Gastrocnemius medialis (tissue), 4 donors: Measurements from ENCODE around the gene CROCC.
"Not testable (repeated sequence)": the region's sequence is repeated elsewhere in the genome, so short reads cannot be mapped to it uniquely, and the experiment has no call there.

ENCODE experiments used
- POLR2A ChIP-seq, 2 donors: fragments of 450-650 bp; IDR thresholded peaks; one replicate each; pipeline ENCODE4 v1.6.1; 2017; ENCODE audit warnings: antibody characterized with exemption in 2 of 2, mild to moderate bottlenecking in 2 of 2, moderate library complexity in 2 of 2
- TF ChIP-seq, protein P1 (sequence below), 5 experiments: fragments of 450-650 bp in 3 of 5; fragments of 200-600 bp in 2 of 5; sonication (generic) in 2 of 5; IDR thresholded peaks in 4 of 5; conservative IDR thresholded peaks in 1 of 5; 1 replicate in 4 of 5; 2 replicates in 1 of 5; pipeline ENCODE4 v1.5.1; 2016 to 2019; ENCODE audit warnings: antibody characterized with exemption in 5 of 5, mild to moderate bottlenecking in 3 of 5, moderate library complexity in 3 of 5

DNA sequence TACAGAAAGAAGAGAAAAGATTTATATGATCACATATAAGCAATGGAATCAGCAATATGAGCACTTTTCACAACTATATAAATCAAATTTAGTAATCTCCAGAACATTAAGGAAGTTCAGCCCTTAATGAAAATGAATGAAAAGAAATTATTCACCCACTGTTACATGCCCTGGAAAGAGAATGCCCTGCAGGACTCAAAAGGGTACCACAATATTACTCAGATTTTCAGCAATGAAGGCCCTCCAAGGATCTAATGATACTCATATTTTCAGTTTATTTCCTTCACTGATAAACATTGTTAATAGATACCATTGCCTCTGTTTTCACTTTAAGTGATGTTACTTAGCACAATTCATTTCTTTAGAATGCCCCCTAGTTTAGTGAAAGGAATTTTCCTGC, 23.4 kb upstream of the CROCC start:
- TF ChIP-seq, protein P1, sequence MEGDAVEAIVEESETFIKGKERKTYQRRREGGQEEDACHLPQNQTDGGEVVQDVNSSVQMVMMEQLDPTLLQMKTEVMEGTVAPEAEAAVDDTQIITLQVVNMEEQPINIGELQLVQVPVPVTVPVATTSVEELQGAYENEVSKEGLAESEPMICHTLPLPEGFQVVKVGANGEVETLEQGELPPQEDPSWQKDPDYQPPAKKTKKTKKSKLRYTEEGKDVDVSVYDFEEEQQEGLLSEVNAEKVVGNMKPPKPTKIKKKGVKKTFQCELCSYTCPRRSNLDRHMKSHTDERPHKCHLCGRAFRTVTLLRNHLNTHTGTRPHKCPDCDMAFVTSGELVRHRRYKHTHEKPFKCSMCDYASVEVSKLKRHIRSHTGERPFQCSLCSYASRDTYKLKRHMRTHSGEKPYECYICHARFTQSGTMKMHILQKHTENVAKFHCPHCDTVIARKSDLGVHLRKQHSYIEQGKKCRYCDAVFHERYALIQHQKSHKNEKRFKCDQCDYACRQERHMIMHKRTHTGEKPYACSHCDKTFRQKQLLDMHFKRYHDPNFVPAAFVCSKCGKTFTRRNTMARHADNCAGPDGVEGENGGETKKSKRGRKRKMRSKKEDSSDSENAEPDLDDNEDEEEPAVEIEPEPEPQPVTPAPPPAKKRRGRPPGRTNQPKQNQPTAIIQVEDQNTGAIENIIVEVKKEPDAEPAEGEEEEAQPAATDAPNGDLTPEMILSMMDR (IDR thresholded peaks at IDR 0.05 in 4 of 5, conservative IDR thresholded peaks at IDR 0.05 in 1 of 5) = not testable (repeated sequence)
- TF ChIP-seq POLR2A (IDR thresholded peaks at IDR 0.05) = not testable (repeated sequence)
